Activated CD4-positive, alpha-beta T cell treated with anti-CD3 and anti-CD28 coated beads for 4 hours (primary cell): ENCODE measurements around the gene PRPF40B.
"Not testable (repeated sequence)": the region's sequence is repeated elsewhere in the genome, so short reads cannot be mapped to it uniquely, and the experiment has no call there.

Experiments used
- DNase-seq, 2 donors: peaks; one replicate each; pipeline ENCODE4 v3.0.0-alpha.2; 2020

Gene PRPF40B

DNA sequence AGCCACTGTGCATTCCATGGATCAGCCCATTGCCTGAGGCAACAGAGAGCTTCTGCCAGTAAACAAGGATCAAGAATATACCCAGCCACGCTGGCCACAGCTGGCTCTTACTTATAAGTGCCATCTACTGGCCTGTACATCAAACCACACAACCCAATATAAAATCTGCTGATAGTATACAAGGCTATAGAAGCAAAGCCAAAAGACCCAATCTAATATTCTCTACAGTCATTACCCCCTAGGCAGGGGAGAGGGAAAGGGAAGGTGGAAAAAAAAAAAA, 13.5 kb upstream of the PRPF40B start:
- DNase-seq = no peak

DNA sequence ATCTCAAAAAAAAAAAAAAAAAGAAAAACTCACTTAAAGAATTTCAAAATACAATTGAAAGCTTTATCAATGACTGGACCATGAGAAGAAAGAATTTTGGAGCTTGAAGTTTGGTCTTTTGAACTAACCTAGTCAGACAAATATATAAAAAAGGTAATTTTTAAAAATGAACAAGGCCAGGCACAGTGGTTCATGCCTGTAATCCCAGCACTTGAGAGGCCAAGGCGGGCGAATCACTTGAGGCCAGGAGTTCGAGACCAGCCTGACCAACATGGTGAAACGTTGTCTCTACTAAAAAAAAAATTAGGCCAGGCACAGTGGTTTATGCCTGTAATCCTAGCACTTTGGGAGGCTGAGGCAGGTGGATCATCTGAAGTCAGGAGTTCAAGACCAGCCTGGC, 12.6 kb upstream of the PRPF40B start:
- DNase-seq = not testable (repeated sequence)

DNA sequence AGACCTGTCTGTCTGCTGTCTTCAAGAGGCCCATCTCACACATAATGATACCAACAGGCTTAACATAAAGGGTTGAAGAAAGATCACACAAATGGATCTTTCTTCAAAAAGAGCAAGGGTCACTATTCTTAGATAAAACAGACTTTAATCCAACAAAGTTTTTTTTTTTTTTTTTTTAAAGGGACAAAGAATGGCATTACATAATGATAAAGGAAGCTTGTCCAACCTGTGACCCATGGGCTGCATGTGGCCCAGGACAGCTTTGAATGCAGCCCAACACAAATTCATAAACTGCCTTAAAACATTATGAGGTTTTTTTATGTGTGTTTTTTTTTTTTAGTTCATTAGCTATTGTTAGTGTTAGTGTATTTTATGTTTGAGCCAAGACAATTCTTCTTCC, 11.2 kb upstream of the PRPF40B start:
- DNase-seq = no peak

DNA sequence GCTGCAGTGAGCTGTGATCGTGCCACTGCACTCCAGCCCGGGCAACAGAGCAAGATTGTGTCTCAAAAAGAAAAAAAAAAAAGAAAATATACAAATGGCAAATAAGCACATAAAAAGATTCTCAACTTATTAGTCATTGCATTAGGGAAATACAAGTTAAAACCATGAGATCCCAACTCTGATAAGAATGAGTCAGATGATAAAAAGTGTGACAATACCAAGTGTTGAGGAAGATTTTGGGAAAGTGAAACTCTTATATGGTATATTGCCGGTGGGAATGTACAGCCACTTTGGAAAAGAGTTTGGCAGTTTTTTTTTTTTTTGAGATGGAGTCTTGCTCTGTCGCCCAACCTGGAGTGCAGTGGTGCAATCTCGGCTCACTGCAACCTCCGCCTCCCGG, 7.6 kb upstream of the PRPF40B start:
- DNase-seq = no peak

DNA sequence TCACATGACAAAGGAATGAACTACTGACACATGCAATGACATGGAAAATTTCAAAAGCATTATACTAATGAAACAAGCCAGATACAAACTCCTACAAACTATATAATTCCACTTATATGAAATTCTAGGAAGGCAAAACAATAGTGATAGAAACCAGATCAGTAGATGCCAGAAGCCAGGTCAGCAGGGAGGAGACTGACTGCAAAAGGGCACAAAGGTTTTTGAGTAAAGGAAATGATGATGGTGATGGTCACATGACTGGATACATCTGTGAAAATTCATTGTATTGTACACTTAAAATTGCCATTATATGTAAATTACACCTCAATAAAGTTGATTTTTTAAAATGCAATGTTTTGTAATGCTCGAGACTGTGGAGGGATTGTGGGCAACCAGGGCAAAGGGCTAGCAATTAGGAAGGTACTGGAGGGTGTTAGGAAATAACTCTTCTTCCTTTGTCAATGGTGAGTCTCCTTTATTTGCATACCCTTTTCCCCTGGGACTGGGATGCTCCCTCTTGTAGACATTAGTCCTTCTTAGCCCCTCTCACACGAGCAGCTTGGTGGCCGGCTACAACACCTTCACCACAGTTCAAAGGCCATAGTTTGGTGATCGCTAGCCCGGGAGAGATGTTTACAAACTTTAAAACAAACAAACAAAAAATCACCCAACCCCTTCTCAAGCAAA, 6.7 kb upstream of the PRPF40B start:
- no peak for DNase-seq

GRCh38 chr12:49618576-49618975, 4.8 kb upstream of the PRPF40B start:
- DNase-seq = no peak

GRCh38 chr12:49619286-49619685, 4.1 kb upstream of the PRPF40B start:
- DNase-seq = no peak

GRCh38 chr12:49621651-49622500, 1.5 kb upstream of the PRPF40B start:
- DNase-seq = no peak

DNA sequence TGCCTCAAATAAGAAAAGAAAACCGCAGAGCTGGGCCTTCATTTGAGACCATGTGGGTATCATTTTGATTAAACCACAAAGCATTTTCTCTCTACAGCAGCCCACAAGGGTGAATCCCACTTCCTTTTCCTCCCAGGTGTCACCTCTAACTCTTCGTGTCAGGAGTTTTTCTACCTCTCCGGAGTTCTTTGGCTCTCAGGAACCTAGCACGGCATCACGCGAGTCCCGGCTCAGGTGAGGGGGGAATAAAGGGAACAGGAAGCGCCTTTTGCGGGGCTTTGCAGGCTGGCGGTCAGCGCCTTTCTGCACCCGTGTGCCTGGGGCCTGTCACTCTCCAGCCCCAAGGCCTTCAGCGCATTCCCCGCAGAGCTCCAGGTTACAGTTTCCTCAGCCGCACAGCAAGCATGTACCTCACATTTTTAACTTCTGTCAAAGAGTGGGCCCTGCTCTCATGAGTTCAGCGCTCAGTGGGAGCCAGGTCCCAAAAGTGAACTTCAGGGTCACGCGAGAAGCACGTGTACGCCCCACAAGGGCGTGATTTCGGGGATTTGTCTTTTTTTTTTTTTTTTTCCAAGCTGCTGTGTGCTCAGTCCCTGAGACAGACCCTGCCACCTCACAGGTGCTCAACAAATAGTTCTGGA, 740 bp upstream of the PRPF40B start:
- DNase-seq = peak; percentile 33 to 41

DNA sequence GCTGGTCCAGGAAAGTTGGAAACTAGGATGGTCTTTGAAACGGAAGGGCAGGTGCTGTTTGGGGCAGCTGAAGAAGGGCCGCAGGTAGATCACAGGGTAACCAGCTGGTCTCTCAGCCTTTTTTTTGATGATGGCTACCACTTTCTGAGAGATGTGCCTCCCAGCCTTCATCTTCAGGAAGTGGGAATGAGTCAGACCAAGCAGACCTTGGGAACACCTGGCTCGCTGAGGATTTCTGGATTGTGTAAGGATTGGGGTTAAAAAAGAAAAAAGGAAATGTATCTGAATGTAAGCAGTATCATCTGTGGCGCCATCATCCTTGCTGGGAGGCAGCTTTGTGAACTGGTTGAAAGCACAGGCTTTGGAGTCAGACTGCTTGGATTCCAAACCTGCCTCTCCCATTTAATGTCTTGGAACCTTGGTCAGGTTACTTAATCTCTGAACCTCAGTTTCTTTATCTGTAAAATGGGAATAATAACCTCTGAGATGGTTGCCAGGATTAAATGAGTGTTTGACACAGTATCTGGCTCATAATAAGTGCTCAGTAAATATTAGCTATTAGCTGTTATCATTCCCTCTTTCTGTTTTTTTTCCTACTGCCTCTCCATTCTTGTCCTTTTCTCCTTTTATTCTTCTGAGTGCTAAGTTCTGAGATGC, 1.7 kb downstream of the PRPF40B start:
- no peak for DNase-seq

GRCh38 chr12:49626169-49626835, 2.9 kb downstream of the PRPF40B start:
- DNase-seq = peak; percentile 20 to 32

- no peak for DNase-seq
Observed at GRCh38 chr12:49626836-49627235, 3.5 kb downstream of the PRPF40B start.

DNA sequence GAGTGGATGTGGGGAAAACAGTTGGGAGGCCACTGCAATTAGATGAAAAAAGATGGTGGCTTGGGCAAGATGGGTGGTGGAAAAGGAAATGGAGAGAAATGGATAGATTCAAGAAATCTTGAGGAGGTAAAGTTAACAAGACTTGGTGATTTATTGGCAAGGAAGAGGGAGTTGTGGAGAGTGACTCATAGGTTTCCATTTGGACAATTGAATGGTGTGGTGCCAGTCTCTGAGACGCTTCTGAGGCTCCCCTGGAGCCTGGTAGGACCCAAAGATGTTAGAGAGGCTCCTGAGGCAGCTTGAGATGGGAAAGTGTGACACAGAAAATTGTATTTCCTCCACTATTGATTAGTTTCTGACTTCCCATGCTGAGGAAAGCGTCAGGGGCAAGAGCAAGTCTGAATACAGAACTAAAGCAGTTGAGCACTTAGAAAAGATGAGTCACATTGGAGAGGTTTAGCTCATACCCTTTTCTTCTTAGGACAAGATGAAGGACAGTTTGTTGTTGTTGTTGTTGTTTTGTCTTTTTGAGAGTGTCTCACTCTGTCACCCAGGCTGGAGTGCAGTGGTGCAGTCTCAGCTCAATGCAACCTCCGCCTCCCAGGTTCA, 4.5 kb downstream of the PRPF40B start:
- no peak for DNase-seq

DNA sequence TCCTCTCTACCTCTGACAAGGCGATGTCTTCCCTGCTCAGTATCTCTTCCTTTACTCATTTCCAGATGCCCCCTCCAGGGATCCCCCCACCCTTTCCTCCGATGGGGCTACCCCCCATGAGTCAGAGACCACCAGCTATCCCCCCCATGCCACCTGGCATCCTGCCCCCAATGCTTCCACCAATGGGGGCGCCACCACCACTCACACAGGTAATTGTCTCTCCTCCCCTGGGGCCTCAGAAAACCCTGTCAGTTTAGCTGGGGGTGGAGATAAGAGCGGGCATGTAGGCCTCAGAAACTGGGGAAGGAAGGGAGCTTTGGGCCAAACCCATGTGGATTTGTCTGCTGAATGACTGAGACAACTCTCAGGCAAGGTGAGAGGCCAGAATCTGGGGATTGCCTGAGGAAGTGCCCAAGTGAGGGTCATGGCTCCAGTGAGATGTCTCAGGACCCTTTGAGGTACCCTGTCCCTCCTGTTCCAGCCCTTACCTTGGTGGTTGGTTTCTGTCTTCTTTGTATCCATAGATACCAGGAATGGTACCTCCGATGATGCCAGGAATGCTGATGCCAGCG, 8.1 kb downstream of the PRPF40B start:
- DNase-seq = no peak

DNA sequence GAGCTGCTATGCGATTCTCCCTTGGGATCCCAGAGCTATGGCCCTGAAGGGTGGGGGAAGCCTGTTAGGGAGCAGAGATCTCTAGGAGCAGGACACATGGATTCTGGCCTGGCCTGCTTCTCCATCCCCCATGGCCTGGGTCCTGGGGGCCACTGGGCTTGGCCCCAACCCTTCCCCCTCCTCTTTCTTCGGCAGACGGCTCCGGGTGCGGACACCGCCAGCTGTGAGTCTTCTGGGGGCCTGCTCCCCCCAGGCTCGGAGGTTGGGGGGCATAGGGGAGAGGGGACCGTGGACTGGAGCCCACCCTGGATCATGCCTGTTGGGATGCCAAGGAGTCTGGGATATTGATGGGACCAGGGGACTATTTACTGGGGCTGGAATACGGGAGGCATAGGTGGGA, 9.0 kb downstream of the PRPF40B start:
- DNase-seq = no peak

- DNase-seq = no peak
Observed at GRCh38 chr12:49632986-49633702, 9.8 kb downstream of the PRPF40B start.

GRCh38 chr12:49633703-49634345, 10.5 kb downstream of the PRPF40B start:
- DNase-seq = no peak

GRCh38 chr12:49635036-49635435, 11.7 kb downstream of the PRPF40B start:
- DNase-seq = no peak

DNA sequence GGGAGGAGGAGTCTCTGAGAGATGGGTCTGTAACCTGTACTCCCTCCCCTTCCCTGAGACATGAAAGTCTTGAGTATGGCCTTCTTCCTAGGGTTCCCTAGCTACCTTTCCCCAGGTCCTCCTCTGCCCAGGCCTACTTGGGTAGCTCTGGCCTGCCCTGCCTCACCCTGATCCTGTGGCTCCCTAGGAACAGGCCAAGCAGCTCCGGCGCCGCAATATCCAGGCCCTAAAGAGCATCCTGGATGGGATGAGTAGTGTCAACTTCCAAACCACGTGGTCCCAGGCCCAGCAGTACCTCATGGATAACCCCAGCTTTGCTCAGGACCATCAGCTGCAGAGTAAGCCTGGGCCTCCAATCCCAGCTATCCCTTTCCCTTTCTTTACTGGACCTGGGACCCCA, 12.3 kb downstream of the PRPF40B start:
- no peak for DNase-seq

GRCh38 chr12:49636574-49636973, 13.2 kb downstream of the PRPF40B start:
- no peak for DNase-seq
